Dermis microvascular lymphatic vessel endothelial cell (primary cell): ENCODE results near the gene RPL13. TPM values are rescaled to one million over a fixed set of nuclear protein-coding genes. Genes with fewer than 3 reads are reported as not detected.
"Not testable (repeated sequence)": the region's sequence is repeated elsewhere in the genome, so short reads cannot be mapped to it uniquely, and the experiment has no call there.

ENCODE experiments used
- DNase-seq, 2 donors: peaks; one replicate each; pipeline versions ENCODE4 v3.0.0 to v3.0.0-alpha.2; 2010; ENCODE audit warnings: low read depth in 2 of 2
- total RNA-seq: library from RNA; depleted of rRNA; stranded (reverse); fragments of >200 nt; gene quantifications from 2 replicates; pipeline ENCODE4 v1.2.1, GENCODE V29; 2014

RPL13 gene
- total RNA-seq, 1 donor from 2014 or later, result 2,608 TPM

GRCh38 chr16:89562939-89563338 lies 2.5 kb downstream of the RPL13 start:
- DNase-seq, result no peak

GRCh38 chr16:89563639-89564392 lies 3.3 kb downstream of the RPL13 start:
- no peak for DNase-seq

GRCh38 chr16:89564476-89565255 lies 4.2 kb downstream of the RPL13 start:
- DNase-seq, result no peak

GRCh38 chr16:89565256-89565505 lies 4.7 kb downstream of the RPL13 start:
- DNase-seq, result no peak

- peak in 1 of 2 donors; percentile 53 for DNase-seq
Measured at GRCh38 chr16:89565506-89566372, 5.3 kb downstream of the RPL13 start.

- no peak for DNase-seq
Measured at GRCh38 chr16:89567656-89568594, 7.4 kb downstream of the RPL13 start.

- no peak for DNase-seq
Measured at GRCh38 chr16:89569506-89570341, 9.2 kb downstream of the RPL13 start.

- DNase-seq, result no peak
Measured at GRCh38 chr16:89570342-89570923, 10.0 kb downstream of the RPL13 start.

GRCh38 chr16:89570983-89571598 lies 10.6 kb downstream of the RPL13 start:
- not testable (repeated sequence) for DNase-seq

- DNase-seq, result no peak
Measured at GRCh38 chr16:89571636-89572035, 11.2 kb downstream of the RPL13 start.

GRCh38 chr16:89572073-89572484 lies 11.6 kb downstream of the RPL13 start:
- no peak for DNase-seq

GRCh38 chr16:89572485-89573205 lies 12.2 kb downstream of the RPL13 start:
- no peak for DNase-seq

- no peak for DNase-seq
Measured at GRCh38 chr16:89573826-89574680, 13.6 kb downstream of the RPL13 start.

GRCh38 chr16:89574681-89575246 lies 14.3 kb downstream of the RPL13 start:
- DNase-seq, result peak; percentile 29 to 76

- DNase-seq, result no peak
Measured at GRCh38 chr16:89575247-89576152, 15.0 kb downstream of the RPL13 start, which contains the start of gene CPNE7. Gene CPNE7, plus strand, starts transcription at chr16:89575758. Its CDS starts 140 bp downstream, at chr16:89575898.
